ENCODE data around the gene CSRNP2. TPM values are rescaled to one million over a fixed set of nuclear protein-coding genes. Genes with fewer than 3 reads are reported as not detected.

CSRNP2 gene
- total and polyA plus RNA-seq, 2 of the 4 experiments (the other 2 are of a cell fraction), result 14.0 to 21.7 TPM

GRCh38 chr12:51082561-51083125 lies 753 bp downstream of the CSRNP2 start (continued):
- TF ChIP-seq RCOR1 (IDR thresholded peaks at IDR 0.05; ENCODE audit: insufficient replicate concordance, low read length), result no peak

- no peak overlapping the region for H2AK5ac ChIP-seq (ENCODE audit: low read depth, low read length)
- ATAC-seq (ENCODE audit: low read depth) (no peak), DNase-seq (no peak)
- no peaks in the 10 kb centered on the region for H3K9me3 ChIP-seq (ENCODE audit: control insufficient read depth, insufficient read depth, low read length)
- intact Hi-C loops (cut with micrococcal nuclease), result loop anchor here (5.0 to 10.0 kb wide), 2 partner anchors 156 to 263 kb away; partner anchors contain the start of genes CELA1 and DAZAP2
- no peak overlapping the region for H2AK9ac ChIP-seq (replicated peaks; ENCODE audit: low read depth, low read length, poor library complexity)
- H4K20me1 ChIP-seq (ENCODE audit: insufficient read depth, low read length), result peaks cover 50% of the 10 kb centered on the region
- in situ Hi-C loops (cut with MboI; ENCODE audit: low sequenced_read_pairs), result loop anchor here (10.0 kb wide), 1 partner anchor 263 kb away; the partner anchor contains the start of gene CELA1
- peak overlapping the region; percentile 30 for H3K4me2 ChIP-seq (ENCODE audit: low read depth, low read length)
- peaks cover 10 to 51% of the 10 kb centered on the region in 2 experiments for H3K79me1 ChIP-seq (ENCODE audit: low read depth in 1 of 2, low read length in 2 of 2)
- H4K8ac ChIP-seq (ENCODE audit: low read depth in 2 of 2, low read length in 2 of 2), result no peak overlapping the region
- no peaks in the 10 kb centered on the region for H3K27me3 ChIP-seq (ENCODE audit: control insufficient read depth, insufficient read depth, low read length)
- no peak overlapping the region for H2BK15ac ChIP-seq (ENCODE audit: low read depth, low read length)
- H3K14ac ChIP-seq (replicated peaks; ENCODE audit: low read depth, low read length), result no peak overlapping the region
- WGBS, 2 experiments (ENCODE audit: extremely low coverage in 2 of 2, insufficient read length in 1 of 2), result no CpG with 5 or more reads among the region's 1 CpG
- ChIA-PET CTCF (interaction anchor here (1.0 kb wide), 1 partner anchor 259 kb away, joined by 4 read pairs; no protein-coding TSS in a partner anchor), POLR2A (ENCODE audit: unreplicated experiment) (no interaction called here)
- no TSS peak for BruUV-seq (replicated peaks)
- dilution Hi-C loops (cut with HindIII; ENCODE audit: low sequenced_read_pairs, unreplicated experiment), result no loop called here
- H3K18ac ChIP-seq (ENCODE audit: low read depth, low read length), result no peak overlapping the region
- H4K5ac ChIP-seq (ENCODE audit: low read depth, low read length), result no peak overlapping the region
- H2BK5ac ChIP-seq (ENCODE audit: low read depth, low read length, poor library complexity, severe bottlenecking), result no peak overlapping the region
- H3K56ac ChIP-seq (ENCODE audit: extremely low read depth, insufficient read depth, low read length), result no peak overlapping the region
- H3K27ac ChIP-seq (ENCODE audit: insufficient read depth, low read length), result no peak overlapping the region
- no peak overlapping the region for H3K4me3 ChIP-seq (ENCODE audit: insufficient read depth, low read depth, low read length)
- H3K4me1 ChIP-seq (ENCODE audit: control insufficient read depth, insufficient read depth, low read length), result peaks cover 2% of the 10 kb centered on the region; the same call in 1 of the 2 replicates
- no peak overlapping the region for H3K9ac ChIP-seq (ENCODE audit: low read depth, low read length)
- no peak overlapping the region for H4K91ac ChIP-seq (ENCODE audit: insufficient read depth, low read depth, low read length)
- peaks cover 7% of the 10 kb centered on the region; the same call in 1 of the 2 replicates for H3K9me1 ChIP-seq (ENCODE audit: insufficient read depth, low read length)
- peak overlapping the region; percentile 2; the same call in 1 of the 2 replicates for H3K23ac ChIP-seq (ENCODE audit: low read depth, low read length)
- H2BK20ac ChIP-seq (ENCODE audit: low read depth, low read length), result no peak overlapping the region
- no peaks in the 10 kb centered on the region for H3K36me3 ChIP-seq (ENCODE audit: control insufficient read depth, insufficient read depth, low read length)
- no peak overlapping the region for H2BK120ac ChIP-seq (ENCODE audit: low read depth, low read length)
- H3K4ac ChIP-seq (ENCODE audit: low read depth, low read length), result no peak overlapping the region
- H2AFZ ChIP-seq (replicated peaks; ENCODE audit: low read length, poor library complexity), result no peak overlapping the region
- TF ChIP-seq NFE2L2 (IDR thresholded peaks at IDR 0.05; ENCODE audit: low read depth, low read length) (no peak), RFX5 (IDR thresholded peaks at IDR 0.05; ENCODE audit: low read depth, low read length) (no peak), CHD1 (IDR thresholded peaks at IDR 0.05; ENCODE audit: low read depth, low read length) (no peak), SMC3 (IDR thresholded peaks at IDR 0.05; ENCODE audit: low read depth, low read length) (no peak), FOS (IDR thresholded peaks at IDR 0.05; ENCODE audit: low read depth, low read length) (no peak), RAD21 (IDR thresholded peaks at IDR 0.05; ENCODE audit: low read length) (no peak), CEBPB (IDR thresholded peaks at IDR 0.05; ENCODE audit: low read depth, low read length) (no peak), BHLHE40 (IDR thresholded peaks at IDR 0.05; ENCODE audit: low read depth, low read length) (no peak), MAFK (IDR thresholded peaks at IDR 0.05; ENCODE audit: low read depth, low read length) (no peak), MXI1 (IDR thresholded peaks at IDR 0.05; ENCODE audit: borderline replicate concordance, low read depth, low read length) (no peak), RCOR1 (IDR thresholded peaks at IDR 0.05; ENCODE audit: insufficient replicate concordance, low read length) (no peak), POLR2A (IDR thresholded peaks at IDR 0.05; ENCODE audit: low read depth, low read length) (no peak), MAZ (IDR thresholded peaks at IDR 0.05; ENCODE audit: borderline replicate concordance, low read depth, low read length) (no peak)
- TF ChIP-seq, protein P1, sequence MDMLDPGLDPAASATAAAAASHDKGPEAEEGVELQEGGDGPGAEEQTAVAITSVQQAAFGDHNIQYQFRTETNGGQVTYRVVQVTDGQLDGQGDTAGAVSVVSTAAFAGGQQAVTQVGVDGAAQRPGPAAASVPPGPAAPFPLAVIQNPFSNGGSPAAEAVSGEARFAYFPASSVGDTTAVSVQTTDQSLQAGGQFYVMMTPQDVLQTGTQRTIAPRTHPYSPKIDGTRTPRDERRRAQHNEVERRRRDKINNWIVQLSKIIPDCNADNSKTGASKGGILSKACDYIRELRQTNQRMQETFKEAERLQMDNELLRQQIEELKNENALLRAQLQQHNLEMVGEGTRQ (IDR thresholded peaks at IDR 0.05; ENCODE audit: low read depth, low read length), result no peak
- TF ChIP-seq, protein P2, sequence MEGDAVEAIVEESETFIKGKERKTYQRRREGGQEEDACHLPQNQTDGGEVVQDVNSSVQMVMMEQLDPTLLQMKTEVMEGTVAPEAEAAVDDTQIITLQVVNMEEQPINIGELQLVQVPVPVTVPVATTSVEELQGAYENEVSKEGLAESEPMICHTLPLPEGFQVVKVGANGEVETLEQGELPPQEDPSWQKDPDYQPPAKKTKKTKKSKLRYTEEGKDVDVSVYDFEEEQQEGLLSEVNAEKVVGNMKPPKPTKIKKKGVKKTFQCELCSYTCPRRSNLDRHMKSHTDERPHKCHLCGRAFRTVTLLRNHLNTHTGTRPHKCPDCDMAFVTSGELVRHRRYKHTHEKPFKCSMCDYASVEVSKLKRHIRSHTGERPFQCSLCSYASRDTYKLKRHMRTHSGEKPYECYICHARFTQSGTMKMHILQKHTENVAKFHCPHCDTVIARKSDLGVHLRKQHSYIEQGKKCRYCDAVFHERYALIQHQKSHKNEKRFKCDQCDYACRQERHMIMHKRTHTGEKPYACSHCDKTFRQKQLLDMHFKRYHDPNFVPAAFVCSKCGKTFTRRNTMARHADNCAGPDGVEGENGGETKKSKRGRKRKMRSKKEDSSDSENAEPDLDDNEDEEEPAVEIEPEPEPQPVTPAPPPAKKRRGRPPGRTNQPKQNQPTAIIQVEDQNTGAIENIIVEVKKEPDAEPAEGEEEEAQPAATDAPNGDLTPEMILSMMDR (conservative IDR thresholded peaks at IDR 0.05; ENCODE audit: low read depth, low read length), result no peak
These were observed 2.0 kb downstream of the CSRNP2 start for GRCh38 chr12:51081421-51081820.
